HEK293 (cell line): Measurements from ENCODE around the gene CAMK1.
A peak's percentile ranks its signal among the peaks of the same experiment; 100 is the strongest.

ENCODE experiments used
- GLI4 ChIP-seq: fragments of 450-650 bp; formaldehyde crosslinking; IDR thresholded peaks from 2 replicates; pipeline ENCODE4 v1.5.1; 2016; ENCODE audit warnings: missing biosample characterization, missing genetic modification characterization
- HOXA7 ChIP-seq: sonication (generic); formaldehyde crosslinking; IDR thresholded peaks from 2 replicates; pipeline ENCODE4 v1.8.1; 2022; ENCODE audit warnings: missing genetic modification reagents, borderline replicate concordance
- MZF1 ChIP-seq: fragments of 450-650 bp; formaldehyde crosslinking; IDR thresholded peaks from 2 replicates; pipeline ENCODE4 v1.5.1; 2017; ENCODE audit warnings: missing biosample characterization, missing genetic modification characterization, borderline replicate concordance
- SCRT2 ChIP-seq: fragments of 450-650 bp; formaldehyde crosslinking; IDR thresholded peaks from 2 replicates; pipeline ENCODE4 v1.5.1; 2016; ENCODE audit warnings: missing biosample characterization, missing genetic modification characterization
- SETDB1 ChIP-seq: IDR thresholded peaks from one replicate; pipeline ENCODE4 v1.6.1; 2017; ENCODE audit warnings: mild to moderate bottlenecking, low read length, moderate library complexity, mixed read lengths; ENCODE audit not compliant: insufficient read length
- ZBTB17 ChIP-seq: fragments of 450-650 bp; formaldehyde crosslinking; IDR thresholded peaks from 2 replicates; pipeline ENCODE4 v1.5.1; 2016; ENCODE audit warnings: missing biosample characterization, missing genetic modification characterization
- ZNF146 ChIP-seq: fragments of 450-650 bp; formaldehyde crosslinking; IDR thresholded peaks from 2 replicates; pipeline ENCODE4 v1.5.1; 2016; ENCODE audit warnings: missing biosample characterization, missing genetic modification characterization
- ZNF391 ChIP-seq: fragments of 450-650 bp; formaldehyde crosslinking; IDR thresholded peaks from 2 replicates; pipeline ENCODE4 v1.5.1; 2016; ENCODE audit warnings: low read depth, missing biosample characterization, missing genetic modification characterization, borderline replicate concordance
- ZNF404 ChIP-seq: fragments of 450-650 bp; formaldehyde crosslinking; IDR thresholded peaks from 2 replicates; pipeline ENCODE4 v1.5.1; 2017; ENCODE audit warnings: missing biosample characterization, missing genetic modification characterization
- ZNF785 ChIP-seq: fragments of 450-650 bp; formaldehyde crosslinking; IDR thresholded peaks from 2 replicates; pipeline ENCODE4 v1.5.1; 2016; ENCODE audit warnings: missing biosample characterization, missing genetic modification characterization
- ZSCAN23 ChIP-seq: fragments of 450-650 bp; formaldehyde crosslinking; IDR thresholded peaks from 2 replicates; pipeline ENCODE4 v1.5.1; 2016; ENCODE audit warnings: missing biosample characterization, missing genetic modification characterization
- TF ChIP-seq, protein P1 (sequence below): fragments of 450-650 bp; formaldehyde crosslinking; IDR thresholded peaks from 2 replicates; pipeline ENCODE4 v1.5.1; 2016; ENCODE audit warnings: missing biosample characterization, missing genetic modification characterization
- TF ChIP-seq, protein P2 (sequence below): fragments of 450-650 bp; IDR thresholded peaks from 2 replicates; pipeline ENCODE4 v1.5.1; 2018; ENCODE audit warnings: missing biosample characterization, missing genetic modification characterization
- TF ChIP-seq, protein P3 (sequence below): fragments of 450-650 bp; formaldehyde crosslinking; IDR thresholded peaks from 2 replicates; pipeline ENCODE4 v1.5.1; 2016; ENCODE audit warnings: missing biosample characterization, missing genetic modification characterization
- TF ChIP-seq, protein P4 (sequence below): fragments of 450-650 bp; formaldehyde crosslinking; IDR thresholded peaks from 2 replicates; pipeline ENCODE4 v1.5.1; 2016; ENCODE audit warnings: missing biosample characterization, missing genetic modification characterization, low read depth
- TF ChIP-seq, protein P5 (sequence below): fragments of 450-650 bp; formaldehyde crosslinking; IDR thresholded peaks from 2 replicates; pipeline ENCODE4 v1.5.1; 2016; ENCODE audit warnings: missing biosample characterization, missing genetic modification characterization
- TF ChIP-seq, protein P6 (sequence below): fragments of 450-650 bp; formaldehyde crosslinking; IDR thresholded peaks from 2 replicates; pipeline ENCODE4 v1.5.1; 2016; ENCODE audit warnings: missing biosample characterization, missing genetic modification characterization
- TF ChIP-seq, protein P7 (sequence below): fragments of 450-650 bp; IDR thresholded peaks from 2 replicates; pipeline ENCODE4 v1.5.1; 2018; ENCODE audit warnings: missing biosample characterization, mild to moderate bottlenecking, missing genetic modification characterization

Gene CAMK1

DNA sequence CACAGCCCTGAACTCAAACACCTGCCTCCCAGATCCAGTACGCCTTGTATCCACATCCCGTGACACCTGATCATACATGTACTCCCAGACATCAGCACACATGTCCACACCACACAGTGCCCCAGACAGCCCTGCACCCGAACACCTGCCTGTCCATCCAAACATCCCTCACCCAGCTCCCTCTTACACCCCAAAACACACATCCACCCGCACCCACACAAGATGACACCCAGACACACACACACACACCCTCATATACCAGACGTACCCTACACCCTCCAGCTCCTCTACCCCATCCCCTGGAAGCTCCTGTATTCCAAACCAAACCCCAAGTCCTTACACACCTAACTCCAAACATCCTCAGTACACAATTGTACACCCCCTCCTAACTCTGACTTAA is 735 bp downstream of the CAMK1 start (continued):
- TF ChIP-seq, protein P1, sequence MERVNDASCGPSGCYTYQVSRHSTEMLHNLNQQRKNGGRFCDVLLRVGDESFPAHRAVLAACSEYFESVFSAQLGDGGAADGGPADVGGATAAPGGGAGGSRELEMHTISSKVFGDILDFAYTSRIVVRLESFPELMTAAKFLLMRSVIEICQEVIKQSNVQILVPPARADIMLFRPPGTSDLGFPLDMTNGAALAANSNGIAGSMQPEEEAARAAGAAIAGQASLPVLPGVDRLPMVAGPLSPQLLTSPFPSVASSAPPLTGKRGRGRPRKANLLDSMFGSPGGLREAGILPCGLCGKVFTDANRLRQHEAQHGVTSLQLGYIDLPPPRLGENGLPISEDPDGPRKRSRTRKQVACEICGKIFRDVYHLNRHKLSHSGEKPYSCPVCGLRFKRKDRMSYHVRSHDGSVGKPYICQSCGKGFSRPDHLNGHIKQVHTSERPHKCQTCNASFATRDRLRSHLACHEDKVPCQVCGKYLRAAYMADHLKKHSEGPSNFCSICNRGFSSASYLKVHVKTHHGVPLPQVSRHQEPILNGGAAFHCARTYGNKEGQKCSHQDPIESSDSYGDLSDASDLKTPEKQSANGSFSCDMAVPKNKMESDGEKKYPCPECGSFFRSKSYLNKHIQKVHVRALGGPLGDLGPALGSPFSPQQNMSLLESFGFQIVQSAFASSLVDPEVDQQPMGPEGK (tag by site-specific recombination): 0 out of 2 replicates have a peak, but pooled peaks have one; percentile 31
- TF ChIP-seq GLI4 (tag by site-specific recombination): no peak
- TF ChIP-seq, protein P2, sequence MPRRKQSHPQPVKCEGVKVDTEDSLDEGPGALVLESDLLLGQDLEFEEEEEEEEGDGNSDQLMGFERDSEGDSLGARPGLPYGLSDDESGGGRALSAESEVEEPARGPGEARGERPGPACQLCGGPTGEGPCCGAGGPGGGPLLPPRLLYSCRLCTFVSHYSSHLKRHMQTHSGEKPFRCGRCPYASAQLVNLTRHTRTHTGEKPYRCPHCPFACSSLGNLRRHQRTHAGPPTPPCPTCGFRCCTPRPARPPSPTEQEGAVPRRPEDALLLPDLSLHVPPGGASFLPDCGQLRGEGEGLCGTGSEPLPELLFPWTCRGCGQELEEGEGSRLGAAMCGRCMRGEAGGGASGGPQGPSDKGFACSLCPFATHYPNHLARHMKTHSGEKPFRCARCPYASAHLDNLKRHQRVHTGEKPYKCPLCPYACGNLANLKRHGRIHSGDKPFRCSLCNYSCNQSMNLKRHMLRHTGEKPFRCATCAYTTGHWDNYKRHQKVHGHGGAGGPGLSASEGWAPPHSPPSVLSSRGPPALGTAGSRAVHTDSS (tag by site-specific recombination): no peak
- peak; percentile 13; the same call in 1 of the 2 replicates for TF ChIP-seq ZBTB17 (tag by site-specific recombination)
- 0 out of 2 replicates have a peak, but pooled peaks have one; percentile 21 for TF ChIP-seq ZSCAN23
- no peak; the same call in 1 of the 2 replicates for TF ChIP-seq ZNF391 (tag by site-specific recombination)
- no peak for TF ChIP-seq HOXA7 (CRISPR knock-in tag)
- TF ChIP-seq MZF1 (tag by site-specific recombination): no peak
- TF ChIP-seq, protein P3, sequence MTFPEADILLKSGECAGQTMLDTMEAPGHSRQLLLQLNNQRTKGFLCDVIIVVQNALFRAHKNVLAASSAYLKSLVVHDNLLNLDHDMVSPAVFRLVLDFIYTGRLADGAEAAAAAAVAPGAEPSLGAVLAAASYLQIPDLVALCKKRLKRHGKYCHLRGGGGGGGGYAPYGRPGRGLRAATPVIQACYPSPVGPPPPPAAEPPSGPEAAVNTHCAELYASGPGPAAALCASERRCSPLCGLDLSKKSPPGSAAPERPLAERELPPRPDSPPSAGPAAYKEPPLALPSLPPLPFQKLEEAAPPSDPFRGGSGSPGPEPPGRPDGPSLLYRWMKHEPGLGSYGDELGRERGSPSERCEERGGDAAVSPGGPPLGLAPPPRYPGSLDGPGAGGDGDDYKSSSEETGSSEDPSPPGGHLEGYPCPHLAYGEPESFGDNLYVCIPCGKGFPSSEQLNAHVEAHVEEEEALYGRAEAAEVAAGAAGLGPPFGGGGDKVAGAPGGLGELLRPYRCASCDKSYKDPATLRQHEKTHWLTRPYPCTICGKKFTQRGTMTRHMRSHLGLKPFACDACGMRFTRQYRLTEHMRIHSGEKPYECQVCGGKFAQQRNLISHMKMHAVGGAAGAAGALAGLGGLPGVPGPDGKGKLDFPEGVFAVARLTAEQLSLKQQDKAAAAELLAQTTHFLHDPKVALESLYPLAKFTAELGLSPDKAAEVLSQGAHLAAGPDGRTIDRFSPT (tag by site-specific recombination): 0 out of 2 replicates have a peak, but pooled peaks have one; percentile 1
- no peak for TF ChIP-seq SCRT2 (tag by site-specific recombination)
- TF ChIP-seq, protein P4, sequence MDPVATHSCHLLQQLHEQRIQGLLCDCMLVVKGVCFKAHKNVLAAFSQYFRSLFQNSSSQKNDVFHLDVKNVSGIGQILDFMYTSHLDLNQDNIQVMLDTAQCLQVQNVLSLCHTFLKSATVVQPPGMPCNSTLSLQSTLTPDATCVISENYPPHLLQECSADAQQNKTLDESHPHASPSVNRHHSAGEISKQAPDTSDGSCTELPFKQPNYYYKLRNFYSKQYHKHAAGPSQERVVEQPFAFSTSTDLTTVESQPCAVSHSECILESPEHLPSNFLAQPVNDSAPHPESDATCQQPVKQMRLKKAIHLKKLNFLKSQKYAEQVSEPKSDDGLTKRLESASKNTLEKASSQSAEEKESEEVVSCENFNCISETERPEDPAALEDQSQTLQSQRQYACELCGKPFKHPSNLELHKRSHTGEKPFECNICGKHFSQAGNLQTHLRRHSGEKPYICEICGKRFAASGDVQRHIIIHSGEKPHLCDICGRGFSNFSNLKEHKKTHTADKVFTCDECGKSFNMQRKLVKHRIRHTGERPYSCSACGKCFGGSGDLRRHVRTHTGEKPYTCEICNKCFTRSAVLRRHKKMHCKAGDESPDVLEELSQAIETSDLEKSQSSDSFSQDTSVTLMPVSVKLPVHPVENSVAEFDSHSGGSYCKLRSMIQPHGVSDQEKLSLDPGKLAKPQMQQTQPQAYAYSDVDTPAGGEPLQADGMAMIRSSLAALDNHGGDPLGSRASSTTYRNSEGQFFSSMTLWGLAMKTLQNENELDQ (tag by site-specific recombination): no peak
- TF ChIP-seq, protein P5, sequence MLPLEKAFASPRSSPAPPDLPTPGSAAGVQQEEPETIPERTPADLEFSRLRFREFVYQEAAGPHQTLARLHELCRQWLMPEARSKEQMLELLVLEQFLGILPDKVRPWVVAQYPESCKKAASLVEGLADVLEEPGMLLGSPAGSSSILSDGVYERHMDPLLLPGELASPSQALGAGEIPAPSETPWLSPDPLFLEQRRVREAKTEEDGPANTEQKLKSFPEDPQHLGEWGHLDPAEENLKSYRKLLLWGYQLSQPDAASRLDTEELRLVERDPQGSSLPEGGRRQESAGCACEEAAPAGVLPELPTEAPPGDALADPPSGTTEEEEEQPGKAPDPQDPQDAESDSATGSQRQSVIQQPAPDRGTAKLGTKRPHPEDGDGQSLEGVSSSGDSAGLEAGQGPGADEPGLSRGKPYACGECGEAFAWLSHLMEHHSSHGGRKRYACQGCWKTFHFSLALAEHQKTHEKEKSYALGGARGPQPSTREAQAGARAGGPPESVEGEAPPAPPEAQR (tag by site-specific recombination): no peak
- TF ChIP-seq ZNF146 (tag by site-specific recombination): no peak
- TF ChIP-seq, protein P6, sequence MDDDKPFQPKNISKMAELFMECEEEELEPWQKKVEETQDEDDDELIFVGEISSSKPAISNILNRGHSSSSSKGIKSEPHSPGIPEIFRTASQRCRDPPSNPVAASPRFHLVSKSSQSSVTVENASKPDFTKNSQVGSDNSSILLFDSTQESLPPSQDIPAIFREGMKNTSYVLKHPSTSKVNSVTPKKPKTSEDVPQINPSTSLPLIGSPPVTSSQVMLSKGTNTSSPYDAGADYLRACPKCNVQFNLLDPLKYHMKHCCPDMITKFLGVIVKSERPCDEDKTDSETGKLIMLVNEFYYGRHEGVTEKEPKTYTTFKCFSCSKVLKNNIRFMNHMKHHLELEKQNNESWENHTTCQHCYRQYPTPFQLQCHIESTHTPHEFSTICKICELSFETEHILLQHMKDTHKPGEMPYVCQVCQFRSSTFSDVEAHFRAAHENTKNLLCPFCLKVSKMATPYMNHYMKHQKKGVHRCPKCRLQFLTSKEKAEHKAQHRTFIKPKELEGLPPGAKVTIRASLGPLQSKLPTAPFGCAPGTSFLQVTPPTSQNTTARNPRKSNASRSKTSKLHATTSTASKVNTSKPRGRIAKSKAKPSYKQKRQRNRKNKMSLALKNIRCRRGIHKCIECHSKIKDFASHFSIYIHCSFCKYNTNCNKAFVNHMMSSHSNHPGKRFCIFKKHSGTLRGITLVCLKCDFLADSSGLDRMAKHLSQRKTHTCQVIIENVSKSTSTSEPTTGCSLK (tag by site-specific recombination): no peak
- TF ChIP-seq ZNF404: no peak
- TF ChIP-seq SETDB1: no peak
- no peak for TF ChIP-seq ZNF785 (tag by site-specific recombination)
- TF ChIP-seq, protein P7, sequence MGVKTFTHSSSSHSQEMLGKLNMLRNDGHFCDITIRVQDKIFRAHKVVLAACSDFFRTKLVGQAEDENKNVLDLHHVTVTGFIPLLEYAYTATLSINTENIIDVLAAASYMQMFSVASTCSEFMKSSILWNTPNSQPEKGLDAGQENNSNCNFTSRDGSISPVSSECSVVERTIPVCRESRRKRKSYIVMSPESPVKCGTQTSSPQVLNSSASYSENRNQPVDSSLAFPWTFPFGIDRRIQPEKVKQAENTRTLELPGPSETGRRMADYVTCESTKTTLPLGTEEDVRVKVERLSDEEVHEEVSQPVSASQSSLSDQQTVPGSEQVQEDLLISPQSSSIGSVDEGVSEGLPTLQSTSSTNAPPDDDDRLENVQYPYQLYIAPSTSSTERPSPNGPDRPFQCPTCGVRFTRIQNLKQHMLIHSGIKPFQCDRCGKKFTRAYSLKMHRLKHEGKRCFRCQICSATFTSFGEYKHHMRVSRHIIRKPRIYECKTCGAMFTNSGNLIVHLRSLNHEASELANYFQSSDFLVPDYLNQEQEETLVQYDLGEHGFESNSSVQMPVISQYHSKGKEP (tag by site-specific recombination): no peak
